Calu3 (cell line): ENCODE data around the gene TNNI3K. TPM values are rescaled to one million over a fixed set of nuclear protein-coding genes. Genes with fewer than 3 reads are reported as not detected.

Experiments used
- BruUV-seq: library from RNA; stranded (reverse); fragments of 400-500 nt; replicated peaks from 2 replicates; lab custom pipeline; 2021; lab: Mats Ljungman, UMichigan
- CTCF ChIA-PET: fragments of 300-600 bp; sonication (Branson Sonifier 250); formaldehyde crosslinking; loops from one replicate; lab custom pipeline; 2022; ENCODE audit warnings: antibody characterized with exemption; lab: Charles Lee
- DNase-seq: peaks from one replicate; pipeline ENCODE4 v3.0.0; 2022
- H3K27ac Mint-ChIP-seq: one replicate; pipeline ENCODE4 v1.8.0; 2022; ENCODE audit warnings: mixed read lengths; ENCODE audit not compliant: unreplicated experiment
- H3K27me3 Mint-ChIP-seq: one replicate; pipeline ENCODE4 v1.8.0; 2022; ENCODE audit warnings: mixed read lengths; ENCODE audit not compliant: unreplicated experiment
- H3K36me3 Mint-ChIP-seq: one replicate; pipeline ENCODE4 v1.8.0; 2022; ENCODE audit warnings: mild to moderate bottlenecking, moderate library complexity, mixed read lengths; ENCODE audit not compliant: insufficient read depth, unreplicated experiment
- H3K4me1 Mint-ChIP-seq: one replicate; pipeline ENCODE4 v1.8.0; 2022; ENCODE audit warnings: mild to moderate bottlenecking, low read depth, mixed read lengths; ENCODE audit not compliant: unreplicated experiment
- H3K4me3 Mint-ChIP-seq: one replicate; pipeline ENCODE4 v1.8.0; 2022; ENCODE audit warnings: mild to moderate bottlenecking, low read depth, moderate library complexity, mixed read lengths; ENCODE audit not compliant: unreplicated experiment
- H3K9me3 Mint-ChIP-seq: one replicate; pipeline ENCODE4 v1.8.0; 2022; ENCODE audit warnings: low read depth, mixed read lengths; ENCODE audit not compliant: unreplicated experiment
- intact Hi-C: fragments of 100-400 bp; cut with micrococcal nuclease; formaldehyde crosslinking; loops from one replicate; pipeline ENCODE4 v1.10.0; 2022; ENCODE audit not compliant: unreplicated experiment
- total RNA-seq: library from RNA; stranded (reverse); gene quantifications from 2 replicates; pipeline ENCODE4 v1.2.3, GENCODE V29; 2022
- TF ChIP-seq, protein P1 (sequence below): fragments of 200-600 bp; IDR thresholded peaks from one replicate; pipeline ENCODE4 v1.8.0; 2022; ENCODE audit warnings: antibody characterized with exemption; ENCODE audit not compliant: unreplicated experiment

The TNNI3K gene
- total RNA-seq, 1 experiment from 2014 or later: not detected

GRCh38 chr1:74584185-74584584 lies 349.0 kb downstream of the TNNI3K start:
- CTCF ChIA-PET: no interaction called here
- BruUV-seq: no TSS peak
- Mint-ChIP-seq H3K9me3 (no peaks in the 10 kb centered on the region), H3K4me1 (no peaks in the 10 kb centered on the region), H3K27me3 (no peaks in the 10 kb centered on the region), H3K36me3 (no peaks in the 10 kb centered on the region), H3K27ac (no peak overlapping the region), H3K4me3 (no peak overlapping the region)
- TF ChIP-seq, protein P1, sequence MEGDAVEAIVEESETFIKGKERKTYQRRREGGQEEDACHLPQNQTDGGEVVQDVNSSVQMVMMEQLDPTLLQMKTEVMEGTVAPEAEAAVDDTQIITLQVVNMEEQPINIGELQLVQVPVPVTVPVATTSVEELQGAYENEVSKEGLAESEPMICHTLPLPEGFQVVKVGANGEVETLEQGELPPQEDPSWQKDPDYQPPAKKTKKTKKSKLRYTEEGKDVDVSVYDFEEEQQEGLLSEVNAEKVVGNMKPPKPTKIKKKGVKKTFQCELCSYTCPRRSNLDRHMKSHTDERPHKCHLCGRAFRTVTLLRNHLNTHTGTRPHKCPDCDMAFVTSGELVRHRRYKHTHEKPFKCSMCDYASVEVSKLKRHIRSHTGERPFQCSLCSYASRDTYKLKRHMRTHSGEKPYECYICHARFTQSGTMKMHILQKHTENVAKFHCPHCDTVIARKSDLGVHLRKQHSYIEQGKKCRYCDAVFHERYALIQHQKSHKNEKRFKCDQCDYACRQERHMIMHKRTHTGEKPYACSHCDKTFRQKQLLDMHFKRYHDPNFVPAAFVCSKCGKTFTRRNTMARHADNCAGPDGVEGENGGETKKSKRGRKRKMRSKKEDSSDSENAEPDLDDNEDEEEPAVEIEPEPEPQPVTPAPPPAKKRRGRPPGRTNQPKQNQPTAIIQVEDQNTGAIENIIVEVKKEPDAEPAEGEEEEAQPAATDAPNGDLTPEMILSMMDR: no peak
- no peak for DNase-seq
- intact Hi-C loops: no loop called here

GRCh38 chr1:74586253-74586897 lies 351.2 kb downstream of the TNNI3K start:
- no peaks in the 10 kb centered on the region for H3K9me3 Mint-ChIP-seq

GRCh38 chr1:74587888-74588287 lies 352.7 kb downstream of the TNNI3K start:
- no peaks in the 10 kb centered on the region for H3K27me3 Mint-ChIP-seq
- H3K4me1 Mint-ChIP-seq: no peaks in the 10 kb centered on the region
- CTCF ChIA-PET: interaction anchor here (0.6 kb wide), 1 partner anchor 64 kb away, joined by 3 read pairs; no protein-coding TSS in a partner anchor
- no peak for DNase-seq
- intact Hi-C loops: no loop called here
- no peaks in the 10 kb centered on the region for H3K36me3 Mint-ChIP-seq
- no TSS peak for BruUV-seq
- no peaks in the 10 kb centered on the region for H3K9me3 Mint-ChIP-seq
- H3K4me3 Mint-ChIP-seq: no peak overlapping the region
- H3K27ac Mint-ChIP-seq: no peak overlapping the region
- TF ChIP-seq, protein P1: no peak

More at GRCh38 chr1:74586253-74586897, 351.2 kb downstream of the TNNI3K start:
- H3K4me1 Mint-ChIP-seq: no peaks in the 10 kb centered on the region
- no peak overlapping the region for H3K4me3 Mint-ChIP-seq
- no peak for DNase-seq
- no peak overlapping the region for H3K27ac Mint-ChIP-seq
- intact Hi-C loops: no loop called here
- CTCF ChIA-PET: no interaction called here
- no TSS peak for BruUV-seq
- no peaks in the 10 kb centered on the region for H3K27me3 Mint-ChIP-seq
- H3K36me3 Mint-ChIP-seq: no peaks in the 10 kb centered on the region
- TF ChIP-seq, protein P1: no peak

DNA sequence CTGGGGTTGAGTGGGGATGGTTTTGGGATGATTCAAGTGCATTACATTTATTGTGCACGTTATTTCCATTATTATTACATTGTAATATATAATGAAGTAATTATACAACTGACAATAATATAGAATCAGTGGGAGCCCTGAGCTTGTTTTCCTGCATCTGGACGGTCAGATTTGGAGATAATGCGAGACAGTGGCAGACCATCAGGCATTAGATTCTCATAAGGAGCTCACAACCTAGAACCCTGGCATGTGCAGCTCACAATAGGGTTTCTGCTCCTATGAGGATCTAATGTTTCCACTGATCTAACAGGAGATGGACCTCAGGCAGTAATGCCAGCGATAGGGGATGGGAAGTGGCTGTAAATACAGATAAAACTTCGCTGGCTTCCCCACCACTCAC lies 355.1 kb downstream of the TNNI3K start:
- TF ChIP-seq, protein P1: no peak
- no peaks in the 10 kb centered on the region for H3K4me1 Mint-ChIP-seq
- CTCF ChIA-PET: no interaction called here
- no peak overlapping the region for H3K27ac Mint-ChIP-seq
- no peak for DNase-seq
- no TSS peak for BruUV-seq
- no peak overlapping the region for H3K4me3 Mint-ChIP-seq
- H3K36me3 Mint-ChIP-seq: no peaks in the 10 kb centered on the region
- H3K9me3 Mint-ChIP-seq: no peaks in the 10 kb centered on the region
- intact Hi-C loops: no loop called here
- H3K27me3 Mint-ChIP-seq: no peaks in the 10 kb centered on the region
